ENCODE measurements around the gene TRIM65.

DNA sequence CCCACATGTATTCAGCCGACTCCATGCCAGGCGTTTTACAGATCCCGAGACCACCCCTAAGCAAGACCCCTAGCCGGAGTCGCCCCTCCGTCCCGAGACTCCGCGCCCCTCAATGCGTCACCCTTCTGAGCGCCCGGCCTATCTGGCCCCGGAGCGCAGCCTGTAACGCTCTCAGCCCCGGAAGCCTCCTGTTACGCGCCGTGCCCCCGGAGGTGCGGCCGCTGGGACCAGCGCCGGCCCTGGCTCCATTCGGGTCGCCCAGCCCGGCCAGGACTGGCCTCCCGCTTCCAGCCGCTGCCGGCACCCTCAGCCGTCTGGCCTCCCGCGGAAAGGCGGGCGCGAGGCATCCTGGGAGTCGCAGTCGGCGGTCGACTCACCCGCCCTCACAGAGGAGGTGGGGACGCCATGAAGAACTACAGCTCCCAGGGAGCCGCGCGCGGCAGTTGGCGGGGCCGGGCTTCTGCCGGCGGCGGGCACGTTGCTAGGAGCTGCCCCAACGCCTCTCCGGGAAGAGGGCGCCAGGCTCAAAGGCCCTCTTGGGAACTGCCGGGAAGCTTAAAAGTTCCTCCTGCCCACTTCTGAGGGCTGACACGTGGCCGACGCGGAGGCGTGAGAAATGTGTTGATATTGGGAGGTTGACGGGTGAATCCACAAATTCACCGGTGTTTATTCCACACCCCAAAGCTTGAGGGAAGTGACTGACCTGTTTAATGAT, 44.1 kb upstream of the TRIM65 start, which contains the start of gene FBF1:
- TF ChIP-seq POLR2A (IDR thresholded peaks at IDR 0.05; ENCODE audit: extremely low read depth, insufficient read length), result peak; percentile 66
- TF ChIP-seq, protein P1, sequence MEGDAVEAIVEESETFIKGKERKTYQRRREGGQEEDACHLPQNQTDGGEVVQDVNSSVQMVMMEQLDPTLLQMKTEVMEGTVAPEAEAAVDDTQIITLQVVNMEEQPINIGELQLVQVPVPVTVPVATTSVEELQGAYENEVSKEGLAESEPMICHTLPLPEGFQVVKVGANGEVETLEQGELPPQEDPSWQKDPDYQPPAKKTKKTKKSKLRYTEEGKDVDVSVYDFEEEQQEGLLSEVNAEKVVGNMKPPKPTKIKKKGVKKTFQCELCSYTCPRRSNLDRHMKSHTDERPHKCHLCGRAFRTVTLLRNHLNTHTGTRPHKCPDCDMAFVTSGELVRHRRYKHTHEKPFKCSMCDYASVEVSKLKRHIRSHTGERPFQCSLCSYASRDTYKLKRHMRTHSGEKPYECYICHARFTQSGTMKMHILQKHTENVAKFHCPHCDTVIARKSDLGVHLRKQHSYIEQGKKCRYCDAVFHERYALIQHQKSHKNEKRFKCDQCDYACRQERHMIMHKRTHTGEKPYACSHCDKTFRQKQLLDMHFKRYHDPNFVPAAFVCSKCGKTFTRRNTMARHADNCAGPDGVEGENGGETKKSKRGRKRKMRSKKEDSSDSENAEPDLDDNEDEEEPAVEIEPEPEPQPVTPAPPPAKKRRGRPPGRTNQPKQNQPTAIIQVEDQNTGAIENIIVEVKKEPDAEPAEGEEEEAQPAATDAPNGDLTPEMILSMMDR (IDR thresholded peaks at IDR 0.05; ENCODE audit: low read depth, low read length), result no peak
